ENCODE data around the gene UBE2E2. TPM values are rescaled to one million over a fixed set of nuclear protein-coding genes. Genes with fewer than 3 reads are reported as not detected.

Gene UBE2E2
- polyA plus RNA-seq, 3 donors = 43.0 to 56.8 (median 53.0) TPM

DNA sequence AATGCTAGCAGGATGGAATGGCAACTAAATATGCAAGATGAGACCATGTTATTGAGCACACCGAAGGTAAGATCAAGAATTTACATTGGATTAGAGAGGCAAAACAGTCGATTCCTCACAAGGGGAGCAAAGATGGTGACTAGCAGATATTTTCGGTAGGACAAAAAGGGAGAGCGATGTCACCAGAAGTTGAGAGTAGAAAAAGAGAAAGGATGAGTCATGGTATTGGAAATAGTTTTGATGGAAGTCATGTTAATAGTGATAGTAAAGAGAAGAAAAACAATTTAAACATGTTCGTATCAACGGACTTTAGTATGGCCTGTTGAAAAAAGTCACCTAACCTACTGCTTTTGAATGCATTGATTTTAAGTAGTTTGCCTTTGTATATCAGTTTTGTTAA, 55.0 kb downstream of the UBE2E2 start:
- DNase-seq (ENCODE audit: extremely low read depth in 1 of 11, low read depth in 9 of 11, low spot score in 4 of 11) = no peak

DNA sequence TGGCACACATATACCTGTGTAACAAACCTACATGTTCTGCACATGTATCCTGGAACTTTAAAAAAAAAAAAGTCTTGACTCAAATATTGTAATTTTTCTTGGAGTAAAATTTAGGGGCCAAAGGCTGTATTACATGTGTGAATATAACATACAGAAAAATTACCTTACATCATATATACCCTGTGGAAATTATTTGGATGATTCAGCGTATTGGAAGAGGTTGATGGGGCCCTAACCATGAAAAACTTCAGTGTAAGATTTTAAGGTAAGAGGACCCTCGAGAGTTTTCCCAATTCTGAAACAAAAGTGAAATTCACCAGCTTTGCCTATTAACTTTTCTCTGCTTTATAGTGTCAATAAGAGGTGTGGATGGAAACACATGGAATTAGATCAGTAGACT, 56.4 kb downstream of the UBE2E2 start:
- no peak for DNase-seq (ENCODE audit: extremely low read depth in 1 of 11, low read depth in 9 of 11, low spot score in 4 of 11)

DNA sequence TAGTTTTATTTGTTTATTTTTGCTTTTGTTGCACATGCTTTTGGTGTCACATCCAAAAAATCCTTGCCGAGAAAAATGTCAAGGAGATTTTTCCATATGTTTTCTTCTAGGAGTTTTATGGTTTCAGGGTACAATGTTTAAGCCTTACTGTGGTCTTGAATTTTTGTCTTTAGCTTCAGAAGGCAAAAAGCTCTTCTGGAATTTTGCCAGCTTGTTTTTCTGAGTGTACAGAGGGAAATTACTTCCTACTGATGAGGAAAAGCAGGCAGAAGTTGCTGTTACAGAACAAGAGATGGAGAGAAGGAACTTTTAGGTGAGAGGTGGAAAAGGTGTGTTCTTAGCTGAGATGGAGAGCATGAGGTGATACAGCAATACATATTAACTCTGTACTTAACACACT, 59.6 kb downstream of the UBE2E2 start:
- DNase-seq (ENCODE audit: extremely low read depth in 1 of 11, low read depth in 9 of 11, low spot score in 4 of 11) = no peak

DNA sequence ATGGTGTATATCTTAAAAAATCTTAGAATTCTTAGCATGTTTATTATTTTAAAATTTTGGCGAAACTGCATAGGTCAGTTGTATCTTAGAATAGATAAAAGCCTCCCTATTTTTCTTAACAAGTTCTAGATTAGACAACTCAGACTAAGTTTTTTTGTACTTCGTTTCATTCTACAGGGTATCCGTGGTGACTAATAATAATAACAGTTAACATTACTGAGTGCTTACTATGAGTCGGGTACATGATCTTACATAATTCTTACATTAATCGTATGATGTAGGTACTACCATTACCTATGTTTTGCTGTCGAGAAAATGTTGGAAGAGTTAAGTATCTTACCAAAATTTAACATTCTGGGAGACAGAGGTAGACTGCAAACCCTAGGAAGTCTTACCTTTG, 60.7 kb downstream of the UBE2E2 start:
- no peak for DNase-seq (ENCODE audit: extremely low read depth in 1 of 11, low read depth in 9 of 11, low spot score in 4 of 11)

DNA sequence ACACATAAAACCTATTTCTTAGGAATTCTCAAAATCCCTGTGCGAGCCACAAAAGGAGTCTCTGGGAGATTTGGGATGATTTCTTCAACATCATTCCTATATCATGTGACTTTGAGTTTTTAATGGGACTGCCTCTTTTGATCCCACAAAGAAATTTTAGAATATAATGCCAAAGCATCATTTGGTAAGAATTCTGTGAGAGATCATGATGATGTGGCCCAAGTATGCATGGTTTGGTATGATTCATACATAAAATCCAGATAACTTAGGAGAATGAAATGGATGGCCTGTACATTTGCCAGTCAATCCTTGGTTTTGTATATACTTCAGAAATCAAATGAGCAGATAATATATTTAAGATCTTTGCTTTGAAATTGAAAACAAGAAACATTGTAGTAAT, 61.3 kb downstream of the UBE2E2 start:
- no peak for DNase-seq (ENCODE audit: extremely low read depth in 1 of 11, low read depth in 9 of 11, low spot score in 4 of 11)

DNA sequence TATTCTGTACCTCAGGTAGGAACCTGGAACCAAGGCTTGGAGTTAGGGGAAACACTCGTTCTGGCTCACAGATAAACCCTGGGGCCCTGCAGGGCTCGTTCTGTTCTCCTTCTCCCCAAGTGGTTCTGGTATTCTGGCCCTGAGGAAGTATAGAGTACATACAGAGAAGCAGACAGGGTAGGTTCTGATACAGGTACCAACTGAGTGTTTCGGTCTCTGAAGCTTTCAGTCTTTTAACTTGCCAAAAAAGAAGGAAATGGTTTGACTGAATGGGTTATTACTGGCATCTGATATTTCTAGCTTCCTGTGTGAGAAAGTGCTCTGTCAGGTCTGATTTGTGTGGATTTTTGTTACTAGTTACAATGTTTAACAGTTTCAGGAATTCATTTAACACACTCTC, 67.3 kb downstream of the UBE2E2 start:
- no peak for DNase-seq (ENCODE audit: extremely low read depth in 1 of 11, low read depth in 9 of 11, low spot score in 4 of 11)

DNA sequence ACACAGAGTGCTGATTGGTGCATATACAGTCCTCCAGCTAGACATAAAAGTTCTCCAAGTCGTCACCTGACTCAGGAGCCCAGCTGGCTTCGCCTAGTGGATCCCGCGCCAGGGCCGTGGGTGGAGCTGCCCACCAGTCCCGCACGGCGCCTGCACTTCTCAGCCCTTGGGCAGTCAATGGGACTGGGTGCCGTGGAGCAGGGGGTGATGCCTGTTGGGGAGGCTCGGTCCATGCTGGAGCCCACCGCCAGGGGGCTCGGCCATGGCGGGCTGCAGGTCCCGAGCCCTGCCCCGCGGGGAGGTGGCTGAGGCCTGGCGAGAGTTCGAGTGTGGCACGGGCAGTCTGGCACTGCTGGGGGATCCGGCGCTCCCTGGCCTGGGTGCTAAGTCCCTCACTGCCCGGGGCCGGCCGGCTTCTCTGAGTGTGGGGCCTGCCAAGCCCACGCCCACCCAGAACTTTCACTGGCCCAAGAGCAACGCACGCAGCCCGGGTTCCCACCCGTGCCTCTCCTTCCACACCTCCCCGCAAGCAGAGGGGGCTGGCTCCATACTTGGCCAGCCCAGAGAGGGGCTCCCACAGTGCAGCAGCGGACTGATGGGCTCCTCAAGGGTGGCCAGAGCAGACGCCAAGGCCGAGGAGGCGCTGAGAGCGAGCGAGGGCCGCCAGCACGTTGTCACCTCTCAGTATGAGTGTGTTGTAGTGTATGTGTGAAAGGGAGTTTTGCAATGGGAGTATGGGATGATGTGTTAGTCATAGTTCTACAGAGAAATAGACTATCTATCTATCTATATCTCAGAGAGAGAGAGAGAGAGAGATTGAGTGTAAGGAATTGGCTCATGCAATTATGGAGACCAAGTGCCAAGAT, 69.0 kb downstream of the UBE2E2 start:
- no peak for DNase-seq (ENCODE audit: extremely low read depth in 1 of 11, low read depth in 9 of 11, low spot score in 4 of 11)

DNA sequence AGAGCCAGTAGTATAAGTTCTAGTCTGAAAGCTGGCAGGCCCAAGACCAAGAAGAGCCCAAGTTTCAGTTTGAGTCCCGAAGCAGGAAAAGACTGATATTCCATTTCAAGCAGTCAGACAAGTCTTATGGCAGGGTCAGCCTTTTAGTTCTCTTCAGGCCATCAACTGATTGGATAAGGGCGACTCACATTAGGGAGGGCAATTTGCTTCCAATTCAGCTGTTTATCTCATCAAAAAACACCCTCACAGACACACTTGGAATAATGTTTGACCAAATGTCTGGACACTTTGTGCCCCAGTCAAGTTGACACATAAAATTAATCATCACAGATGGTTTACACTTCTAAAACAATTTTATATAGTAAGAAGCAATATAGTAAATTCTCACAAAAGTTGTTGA, 69.7 kb downstream of the UBE2E2 start:
- DNase-seq (ENCODE audit: extremely low read depth in 1 of 11, low read depth in 9 of 11, low spot score in 4 of 11) = no peak

DNA sequence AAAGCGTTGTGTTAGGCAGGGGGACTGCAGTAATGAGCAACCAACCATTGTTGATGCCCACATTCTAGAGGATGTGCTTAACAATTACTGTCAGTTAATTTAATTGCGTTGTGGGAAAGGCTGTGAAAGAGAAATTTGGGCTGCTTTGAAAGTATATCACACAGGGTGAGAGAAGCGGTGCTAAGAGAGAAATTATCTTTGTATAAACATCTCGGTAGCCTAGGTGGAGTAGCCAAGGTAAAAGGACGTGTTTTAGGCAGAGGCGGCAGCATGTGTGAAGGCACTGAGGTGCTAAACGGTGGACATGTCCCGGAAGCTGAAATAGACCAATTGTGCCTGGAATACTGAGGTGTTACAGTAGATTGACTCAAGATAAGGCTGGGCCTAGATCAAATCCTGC, 71.9 kb downstream of the UBE2E2 start:
- no peak for DNase-seq (ENCODE audit: extremely low read depth in 1 of 11, low read depth in 9 of 11, low spot score in 4 of 11)

DNA sequence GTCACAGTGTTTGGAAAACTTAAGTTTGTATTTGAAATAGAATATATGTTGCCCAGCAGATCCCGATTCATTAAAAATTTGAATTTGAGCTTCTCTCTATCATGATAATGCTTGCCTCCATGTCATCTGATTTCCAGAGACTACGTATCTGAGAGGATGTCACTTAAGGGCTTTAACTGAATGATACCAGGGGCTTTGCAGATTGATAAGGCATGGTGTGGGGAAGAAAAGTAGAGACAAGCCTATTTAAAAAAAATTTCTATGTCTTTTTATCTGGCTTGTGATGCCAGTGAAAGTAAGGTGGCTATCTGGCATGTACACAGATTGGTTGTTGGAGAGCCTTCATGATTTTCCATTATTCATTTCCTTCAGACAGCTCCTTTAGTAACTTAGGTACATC, 72.7 kb downstream of the UBE2E2 start:
- DNase-seq (ENCODE audit: extremely low read depth in 1 of 11, low read depth in 9 of 11, low spot score in 4 of 11) = no peak

DNA sequence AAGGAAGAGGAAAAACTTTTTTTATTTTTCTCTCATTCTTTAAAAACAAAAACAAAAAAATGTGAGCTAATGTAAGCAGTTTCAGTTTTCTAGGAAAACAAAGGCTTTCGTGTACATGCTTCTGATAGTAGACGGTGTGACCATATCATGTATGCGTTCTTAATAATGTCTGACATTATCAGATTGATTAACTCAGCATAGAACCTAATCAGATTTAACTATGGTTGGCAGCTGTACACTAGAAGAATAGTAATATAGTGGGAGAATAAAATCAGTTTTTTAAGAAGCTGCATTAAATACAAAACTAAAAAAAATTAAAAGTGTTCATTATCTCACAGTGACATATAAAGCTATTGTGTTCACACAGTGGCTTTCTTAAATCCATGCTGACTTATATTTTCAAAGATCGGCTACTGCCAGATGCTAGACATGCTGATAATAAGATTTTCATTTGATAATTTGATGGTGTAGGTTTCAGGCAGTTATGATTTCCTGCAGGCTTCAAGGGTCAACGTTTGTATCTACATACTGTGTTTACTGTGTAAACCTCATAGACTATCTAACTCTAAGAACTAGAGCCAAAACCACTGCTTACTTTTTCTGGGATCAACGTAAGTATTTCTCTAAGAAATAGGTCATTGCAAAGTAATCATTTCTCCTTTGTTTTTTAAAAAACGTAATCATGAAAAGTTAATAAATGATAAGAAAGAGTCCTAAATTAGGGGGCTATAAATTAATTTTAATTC, 74.0 kb downstream of the UBE2E2 start:
- DNase-seq (ENCODE audit: extremely low read depth in 1 of 11, low read depth in 9 of 11, low spot score in 4 of 11) = no peak

DNA sequence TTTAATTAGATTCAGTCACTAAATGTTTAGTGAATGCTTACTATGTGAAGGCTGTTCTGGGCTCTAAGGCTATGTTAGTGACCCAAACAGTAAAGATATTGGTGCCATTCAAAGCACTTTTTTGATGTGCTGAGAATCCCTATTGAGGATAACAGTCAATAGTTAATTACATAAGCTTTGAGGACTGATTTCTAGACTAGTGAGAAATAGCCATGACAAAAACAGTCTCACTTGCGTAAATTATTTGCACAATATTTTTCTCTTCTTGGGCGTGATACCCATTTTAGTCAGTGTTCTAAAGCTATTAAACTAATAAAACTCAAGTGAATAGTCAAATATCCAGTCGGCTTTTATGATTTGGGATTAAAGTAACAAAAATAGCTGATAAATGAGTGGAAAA, 74.6 kb downstream of the UBE2E2 start:
- DNase-seq (ENCODE audit: extremely low read depth in 1 of 11, low read depth in 9 of 11, low spot score in 4 of 11) = no peak

DNA sequence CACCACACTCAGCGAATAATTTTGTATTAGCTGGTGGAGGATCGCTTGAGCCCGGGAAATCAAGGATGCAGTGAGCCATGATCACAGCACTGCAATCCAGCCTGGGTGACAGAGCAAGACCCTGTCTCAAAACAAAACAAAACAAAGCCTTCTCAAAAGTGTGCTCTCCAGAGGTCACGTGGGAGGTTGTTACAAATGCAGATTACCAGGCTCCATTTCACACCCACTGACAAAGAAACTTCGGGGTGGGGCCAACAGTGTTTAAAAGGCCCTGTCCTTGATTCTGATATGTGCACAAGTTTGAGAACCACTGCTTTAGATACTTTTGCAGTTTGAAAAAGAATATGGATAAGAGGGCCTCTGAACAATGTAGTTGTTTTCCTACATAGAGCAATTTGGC, 80.5 kb downstream of the UBE2E2 start:
- no peak for DNase-seq (ENCODE audit: extremely low read depth in 1 of 11, low read depth in 9 of 11, low spot score in 4 of 11)

DNA sequence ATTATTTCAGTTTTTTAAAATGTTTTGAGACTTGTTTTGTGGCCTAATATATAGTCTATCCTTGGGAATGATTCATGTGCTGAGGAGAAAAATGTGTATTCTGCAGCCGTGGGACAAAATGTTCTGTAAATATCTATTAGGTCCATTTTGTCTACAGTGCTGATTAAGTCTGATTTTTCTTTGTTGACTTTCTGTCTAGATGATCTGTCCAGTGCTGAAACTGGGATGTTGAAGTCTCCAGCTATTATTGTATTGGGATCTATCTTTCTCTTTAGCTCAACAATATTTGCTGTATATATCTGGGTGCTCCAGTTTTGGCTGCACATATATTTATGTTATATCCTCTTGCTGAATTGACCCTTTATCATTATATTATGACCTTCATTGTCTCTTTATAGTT, 85.2 kb downstream of the UBE2E2 start:
- DNase-seq (ENCODE audit: extremely low read depth in 1 of 11, low read depth in 9 of 11, low spot score in 4 of 11) = no peak

DNA sequence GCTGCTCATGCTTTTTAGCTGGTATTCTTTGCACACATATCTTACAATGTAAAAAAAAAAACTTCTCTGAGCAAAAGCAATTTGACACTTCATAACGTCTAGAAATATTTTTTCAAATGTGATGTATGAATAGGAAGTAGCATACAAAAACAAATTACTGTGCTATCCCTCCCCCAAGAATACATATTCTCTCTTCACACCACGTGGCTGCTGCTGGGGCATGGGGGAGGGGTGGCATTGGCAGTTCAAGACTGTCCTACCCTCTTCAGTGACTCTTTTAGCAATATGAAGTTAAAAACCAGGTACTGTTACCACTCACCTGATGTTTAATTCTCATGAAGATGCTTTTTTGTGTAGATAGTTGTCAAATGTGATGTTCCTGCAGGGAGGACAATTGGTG, 85.6 kb downstream of the UBE2E2 start:
- DNase-seq (ENCODE audit: extremely low read depth in 1 of 11, low read depth in 9 of 11, low spot score in 4 of 11) = no peak

DNA sequence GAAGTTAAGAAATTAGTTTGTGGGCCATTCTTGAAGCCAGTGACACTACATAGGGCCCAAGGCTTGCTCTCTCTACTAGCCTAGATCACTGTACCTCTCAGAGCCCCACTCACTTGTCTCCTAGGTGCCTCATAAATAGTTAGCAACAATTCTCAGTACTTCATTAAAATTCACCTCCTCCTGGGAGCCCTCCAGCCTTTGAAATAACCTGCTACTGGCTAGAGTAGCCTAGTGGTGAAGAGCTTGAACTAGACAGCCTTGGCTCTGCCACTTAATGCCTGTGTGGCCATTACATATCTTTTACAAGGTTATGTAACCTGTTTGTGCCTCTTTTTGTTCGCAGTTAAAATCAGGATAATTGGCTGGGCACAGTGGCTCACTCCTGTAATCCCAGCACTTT, 89.3 kb downstream of the UBE2E2 start:
- no peak for DNase-seq (ENCODE audit: extremely low read depth in 1 of 11, low read depth in 9 of 11, low spot score in 4 of 11)

DNA sequence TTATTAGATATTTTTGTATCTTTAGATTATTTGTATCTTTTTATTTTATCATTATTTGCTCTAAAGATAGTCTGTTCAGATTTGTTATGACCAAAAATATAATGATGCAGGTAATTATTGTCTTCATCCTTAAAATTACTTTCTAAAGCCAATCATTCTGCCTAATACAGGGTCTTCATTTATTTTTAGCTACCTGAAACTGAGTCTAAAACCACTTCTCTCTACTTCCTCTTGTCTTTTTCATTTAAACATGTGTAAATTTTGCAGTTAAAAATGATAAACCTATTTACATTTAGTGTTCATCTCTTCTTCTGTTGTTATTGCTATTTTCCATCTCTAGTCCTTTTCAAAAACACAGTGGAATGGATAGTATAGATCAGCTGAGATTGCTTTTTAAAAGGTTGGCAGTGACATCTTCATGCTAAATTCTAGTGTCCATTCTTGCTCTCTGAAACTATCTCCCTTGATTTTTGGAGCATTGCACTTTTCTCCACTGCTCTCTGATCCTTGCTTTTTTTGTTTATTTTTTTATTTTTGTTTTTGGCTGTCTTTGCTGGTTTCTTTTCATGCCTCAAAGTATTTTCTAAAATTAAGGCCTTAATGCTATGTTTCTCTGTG, 91.8 kb downstream of the UBE2E2 start:
- DNase-seq (ENCODE audit: extremely low read depth in 1 of 11, low read depth in 9 of 11, low spot score in 4 of 11) = no peak

DNA sequence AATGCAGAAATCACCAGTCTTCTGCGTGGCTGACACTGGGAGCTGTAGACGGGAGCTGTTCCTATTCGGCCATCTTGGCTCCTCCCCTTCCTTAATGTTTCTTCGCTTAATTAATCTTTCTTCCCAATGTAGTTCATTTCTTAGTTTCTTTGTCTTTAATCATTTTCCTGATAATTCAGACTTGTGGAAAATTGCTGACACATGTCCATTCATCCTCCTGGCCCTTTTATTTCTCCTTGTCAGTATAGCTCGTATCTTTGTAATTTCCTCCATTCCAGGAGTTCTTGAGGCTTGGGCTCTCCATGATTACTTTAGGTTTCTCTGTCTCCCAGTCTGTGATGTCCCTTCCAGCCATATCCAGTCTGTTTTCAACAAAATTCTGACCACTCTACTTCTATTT, 98.7 kb downstream of the UBE2E2 start:
- no peak for DNase-seq (ENCODE audit: extremely low read depth in 1 of 11, low read depth in 9 of 11, low spot score in 4 of 11)

DNA sequence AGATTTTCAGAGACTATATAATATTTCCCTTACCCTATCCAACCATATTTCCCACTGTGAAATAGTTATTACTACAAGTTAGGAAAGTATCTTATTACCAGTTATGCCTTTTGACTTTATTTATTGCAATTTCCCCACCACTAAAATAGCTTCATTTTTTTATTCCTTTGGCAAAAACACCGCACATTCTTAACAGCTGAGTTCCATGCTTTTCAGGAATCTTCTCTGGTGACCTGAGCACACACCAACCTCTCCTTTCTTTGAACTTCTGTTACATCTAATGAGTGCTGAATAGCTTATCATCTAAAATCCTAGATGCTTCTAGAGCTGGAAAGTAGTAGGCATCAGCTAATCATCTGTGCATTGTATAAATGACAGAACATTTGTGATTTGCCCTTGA, 99.1 kb downstream of the UBE2E2 start:
- no peak for DNase-seq (ENCODE audit: extremely low read depth in 1 of 11, low read depth in 9 of 11, low spot score in 4 of 11)

DNA sequence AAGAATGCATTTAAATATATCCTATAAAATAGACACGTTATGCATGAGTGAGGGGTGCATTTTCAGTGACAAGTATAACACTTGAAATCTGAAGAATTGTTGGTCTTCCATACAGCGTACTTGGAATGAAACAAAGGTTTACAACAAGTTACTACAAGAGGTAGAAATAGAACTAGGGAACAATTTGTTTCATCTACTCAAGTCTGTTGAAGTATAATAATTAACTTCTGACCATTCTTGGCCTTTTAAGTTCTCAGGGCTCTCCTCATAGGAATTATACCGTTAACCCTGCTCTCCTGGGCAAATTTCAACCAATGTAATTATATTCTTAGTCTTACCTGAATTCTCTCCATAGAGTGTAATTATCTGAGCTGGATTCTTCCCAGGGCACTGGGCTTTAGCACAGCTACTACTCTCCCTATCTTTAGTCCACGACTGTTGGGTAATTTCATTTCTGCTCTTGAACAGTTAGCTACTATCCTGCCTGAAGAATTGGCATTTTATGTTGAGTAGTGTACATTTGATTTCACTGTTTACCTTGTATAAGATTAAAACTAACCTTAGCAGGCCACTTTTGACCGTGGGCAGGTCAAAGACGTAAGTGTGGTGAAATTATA, 100.6 kb downstream of the UBE2E2 start:
- no peak for DNase-seq (ENCODE audit: extremely low read depth in 1 of 11, low read depth in 9 of 11, low spot score in 4 of 11)

Measured in renal cortex interstitium (tissue), 11 donors.